AG04450 (cell line): ENCODE measurements around the gene PRELP. TPM values are rescaled to one million over a fixed set of nuclear protein-coding genes. Genes with fewer than 3 reads are reported as not detected.

ENCODE experiments used
- CTCF ChIA-PET: fragments of 300-600, 350-600 bp; formaldehyde crosslinking; extraction: SDS; loops from one replicate; lab custom pipeline; 2022; ENCODE audit warnings: antibody characterized with exemption, inconsistent platforms; lab: Charles Lee
- POLR2A ChIA-PET: fragments of 350-600 bp; formaldehyde crosslinking; extraction: SDS; loops from one replicate; lab custom pipeline; 2021; ENCODE audit warnings: antibody characterized with exemption, inconsistent platforms; lab: Yijun Ruan, JAX
- DNase-seq: peaks from one replicate; pipeline ENCODE4 v3.0.0-alpha.2; 2011; ENCODE audit warnings: low read depth, low spot score
- H3K27ac ChIP-seq: one replicate; pipeline ENCODE4 v1.5.1; 2012; ENCODE audit warnings: low read depth, low read length, control low read depth
- H3K27me3 ChIP-seq: one replicate; pipeline ENCODE4 v1.6.0; 2012; ENCODE audit warnings: low read length; ENCODE audit not compliant: control insufficient read depth, insufficient read depth
- H3K4me3 ChIP-seq: 2 replicates; pipeline ENCODE4 v1.5.1; 2011; ENCODE audit warnings: mild to moderate bottlenecking, low read depth, low read length, control low read depth
- H3K9me3 ChIP-seq: 2 replicates; pipeline ENCODE4 v1.5.1; 2012; ENCODE audit warnings: low read length; ENCODE audit not compliant: control insufficient read depth, insufficient read depth
- polyA plus RNA-seq: library from polyadenylated mRNA; depleted of rRNA; stranded (reverse); fragments of >200 nt; gene quantifications from 2 replicates; pipeline ENCODE4 v1.2.3, GENCODE V29; 2011
- TF ChIP-seq, protein P1 (sequence below): IDR thresholded peaks from 2 replicates; pipeline ENCODE4 v1.5.1; 2011; ENCODE audit warnings: low read depth, low read length, control low read depth, inconsistent platforms

PRELP gene
- polyA plus RNA-seq, 1 experiment: 0.68 TPM

GRCh38 chr1:203486618-203487370 is 11.2 kb downstream of the PRELP start:
- peaks cover 3% of the 10 kb centered on the region for H3K9me3 ChIP-seq
- peaks cover 3% of the 10 kb centered on the region for H3K27me3 ChIP-seq
- TF ChIP-seq, protein P1, sequence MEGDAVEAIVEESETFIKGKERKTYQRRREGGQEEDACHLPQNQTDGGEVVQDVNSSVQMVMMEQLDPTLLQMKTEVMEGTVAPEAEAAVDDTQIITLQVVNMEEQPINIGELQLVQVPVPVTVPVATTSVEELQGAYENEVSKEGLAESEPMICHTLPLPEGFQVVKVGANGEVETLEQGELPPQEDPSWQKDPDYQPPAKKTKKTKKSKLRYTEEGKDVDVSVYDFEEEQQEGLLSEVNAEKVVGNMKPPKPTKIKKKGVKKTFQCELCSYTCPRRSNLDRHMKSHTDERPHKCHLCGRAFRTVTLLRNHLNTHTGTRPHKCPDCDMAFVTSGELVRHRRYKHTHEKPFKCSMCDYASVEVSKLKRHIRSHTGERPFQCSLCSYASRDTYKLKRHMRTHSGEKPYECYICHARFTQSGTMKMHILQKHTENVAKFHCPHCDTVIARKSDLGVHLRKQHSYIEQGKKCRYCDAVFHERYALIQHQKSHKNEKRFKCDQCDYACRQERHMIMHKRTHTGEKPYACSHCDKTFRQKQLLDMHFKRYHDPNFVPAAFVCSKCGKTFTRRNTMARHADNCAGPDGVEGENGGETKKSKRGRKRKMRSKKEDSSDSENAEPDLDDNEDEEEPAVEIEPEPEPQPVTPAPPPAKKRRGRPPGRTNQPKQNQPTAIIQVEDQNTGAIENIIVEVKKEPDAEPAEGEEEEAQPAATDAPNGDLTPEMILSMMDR: no peak
- no peak overlapping the region for H3K4me3 ChIP-seq
- peak overlapping the region; percentile 67 for H3K27ac ChIP-seq
- no peak for DNase-seq
- CTCF ChIA-PET: interaction anchor here (0.6 to 5.9 kb wide), 7 partner anchors 10 to 214 kb away, joined by 3 to 114 read pairs (median 7); no protein-coding TSS in a partner anchor
- POLR2A ChIA-PET: no interaction called here

GRCh38 chr1:203488539-203488938 is 12.9 kb downstream of the PRELP start:
- TF ChIP-seq, protein P1: no peak
- POLR2A ChIA-PET: interaction anchor here (0.9 kb wide), 1 partner anchor 148 kb away, joined by 4 read pairs; no protein-coding TSS in a partner anchor
- H3K9me3 ChIP-seq: peaks cover 3% of the 10 kb centered on the region
- H3K27ac ChIP-seq: no peak overlapping the region
- no peak overlapping the region for H3K4me3 ChIP-seq
- CTCF ChIA-PET: interaction anchor here (0.6 to 5.9 kb wide), 22 partner anchors 13 to 294 kb away, joined by 3 to 114 read pairs (median 4); partner anchors contain the start of gene PRELP
- DNase-seq: no peak
- peaks cover 7% of the 10 kb centered on the region for H3K27me3 ChIP-seq

DNA sequence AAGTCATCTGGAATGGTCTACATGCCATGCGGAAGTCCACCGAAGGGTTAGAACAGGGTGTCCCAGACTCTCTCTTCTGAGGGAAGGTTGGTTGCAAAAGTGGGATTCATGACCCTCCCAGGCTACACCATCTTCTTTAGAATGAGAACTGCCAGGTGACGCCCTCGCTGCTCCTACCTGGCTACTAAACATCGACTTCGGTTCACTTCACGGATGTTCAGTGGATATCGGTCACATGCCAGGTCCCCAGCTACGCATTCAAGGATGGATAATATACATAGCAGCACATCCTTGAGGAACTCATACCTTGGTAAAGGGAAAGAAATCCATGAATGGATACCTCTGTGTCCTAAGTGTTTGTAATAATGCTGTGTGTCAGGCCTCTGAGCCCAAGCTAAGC is 15.0 kb downstream of the PRELP start:
- peaks cover 7% of the 10 kb centered on the region for H3K27me3 ChIP-seq
- ChIA-PET POLR2A (no interaction called here), CTCF (interaction anchor here (0.7 to 5.9 kb wide), 2 partner anchors 150 to 212 kb away, joined by 3 to 114 read pairs; no protein-coding TSS in a partner anchor)
- TF ChIP-seq, protein P1: no peak
- DNase-seq: no peak
- H3K4me3 ChIP-seq: no peak overlapping the region
- peaks cover 3% of the 10 kb centered on the region for H3K9me3 ChIP-seq
- H3K27ac ChIP-seq: no peak overlapping the region

DNA sequence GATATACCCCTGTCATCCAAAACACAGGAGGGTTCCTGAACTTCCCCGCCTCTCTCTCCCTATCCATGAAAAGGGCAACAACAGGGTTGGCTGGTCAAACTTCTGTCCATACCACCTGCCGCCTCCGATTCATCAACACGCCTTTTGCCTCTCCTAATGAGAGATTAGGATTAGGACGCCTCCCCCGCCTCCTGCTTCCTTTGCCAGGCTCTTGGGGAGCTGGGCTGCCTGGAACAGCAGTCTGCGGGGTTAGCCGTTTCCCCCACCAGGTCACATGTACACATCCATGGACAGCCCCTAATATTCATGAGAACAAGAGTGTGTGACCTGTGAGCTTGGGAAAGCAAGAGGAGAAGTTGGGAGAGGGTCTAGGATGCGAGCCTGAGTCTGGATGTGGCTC is 16.1 kb downstream of the PRELP start:
- peaks cover 7% of the 10 kb centered on the region for H3K27me3 ChIP-seq
- peaks cover 2% of the 10 kb centered on the region for H3K9me3 ChIP-seq
- TF ChIP-seq, protein P1: no peak
- CTCF ChIA-PET: no interaction called here
- POLR2A ChIA-PET: no interaction called here
- H3K4me3 ChIP-seq: no peak overlapping the region
- no peak overlapping the region for H3K27ac ChIP-seq
- DNase-seq: no peak

GRCh38 chr1:203492082-203492747 is 16.6 kb downstream of the PRELP start:
- CTCF ChIA-PET: no interaction called here
- POLR2A ChIA-PET: no interaction called here
- no peak for DNase-seq
- H3K4me3 ChIP-seq: no peak overlapping the region
- no peaks in the 10 kb centered on the region for H3K9me3 ChIP-seq
- H3K27me3 ChIP-seq: peaks cover 7% of the 10 kb centered on the region
- no peak overlapping the region for H3K27ac ChIP-seq
- TF ChIP-seq, protein P1: no peak
